HuH-7.5 (cell line): ENCODE data around the gene XIRP2.

ENCODE experiments used
- DNase-seq: peaks from one replicate; pipeline ENCODE4 v3.0.0; 2011; ENCODE audit warnings: low spot score

The XIRP2 gene

GRCh38 chr2:167136879-167137596, 248.8 kb downstream of the XIRP2 start:
- DNase-seq, result no peak

- no peak for DNase-seq
Observed at GRCh38 chr2:167140330-167140729, 252.1 kb downstream of the XIRP2 start.

- DNase-seq, result no peak
Observed at GRCh38 chr2:167140767-167141166, 252.5 kb downstream of the XIRP2 start.

- no peak for DNase-seq
Observed at GRCh38 chr2:167142554-167142953, 254.3 kb downstream of the XIRP2 start.

GRCh38 chr2:167144179-167144898, 256.1 kb downstream of the XIRP2 start:
- no peak for DNase-seq

GRCh38 chr2:167147271-167147941, 259.1 kb downstream of the XIRP2 start:
- DNase-seq, result peak; percentile 32

GRCh38 chr2:167151894-167152293, 263.6 kb downstream of the XIRP2 start:
- DNase-seq, result no peak

- DNase-seq, result no peak
Observed at GRCh38 chr2:167157523-167157922, 269.2 kb downstream of the XIRP2 start.

- DNase-seq, result no peak
Observed at GRCh38 chr2:167177196-167177595, 288.9 kb downstream of the XIRP2 start.

GRCh38 chr2:167181134-167181533, 292.9 kb downstream of the XIRP2 start:
- no peak for DNase-seq

- DNase-seq, result no peak
Observed at GRCh38 chr2:167181688-167182087, 293.4 kb downstream of the XIRP2 start.

- no peak for DNase-seq
Observed at GRCh38 chr2:167182403-167182802, 294.1 kb downstream of the XIRP2 start.

- DNase-seq, result no peak
Observed at GRCh38 chr2:167183931-167184330, 295.7 kb downstream of the XIRP2 start.

GRCh38 chr2:167186465-167186864, 298.2 kb downstream of the XIRP2 start:
- no peak for DNase-seq

- no peak for DNase-seq
Observed at GRCh38 chr2:167187049-167187727, 298.9 kb downstream of the XIRP2 start.

- no peak for DNase-seq
Observed at GRCh38 chr2:167187978-167188967, 300.0 kb downstream of the XIRP2 start.

- no peak for DNase-seq
Observed at GRCh38 chr2:167190053-167190452, 301.8 kb downstream of the XIRP2 start.

- DNase-seq, result no peak
Observed at GRCh38 chr2:167191588-167191987, 303.3 kb downstream of the XIRP2 start.

GRCh38 chr2:167192833-167193232, 304.6 kb downstream of the XIRP2 start:
- no peak for DNase-seq

GRCh38 chr2:167196461-167197252, 308.4 kb downstream of the XIRP2 start:
- DNase-seq, result peak; percentile 13
